Caco-2 (cell line): ENCODE results near the gene ALKBH5. TPM values are rescaled to one million over a fixed set of nuclear protein-coding genes. Genes with fewer than 3 reads are reported as not detected.
"Not testable (repeated sequence)": the region's sequence is repeated elsewhere in the genome, so short reads cannot be mapped to it uniquely, and the experiment has no call there.

ENCODE experiments used
- BruUV-seq: library from RNA; stranded (reverse); fragments of 400-500 nt; replicated peaks from 2 replicates; lab custom pipeline; 2021; lab: Mats Ljungman, UMichigan
- CTCF ChIA-PET: fragments of 300-600 bp; sonication (Branson Sonifier 250); formaldehyde crosslinking; loops from one replicate; lab custom pipeline; 2022; ENCODE audit warnings: antibody characterized with exemption; lab: Charles Lee
- POLR2A ChIA-PET: fragments of 300-600 bp; sonication (Branson Sonifier 250); formaldehyde crosslinking; loops from one replicate; lab custom pipeline; 2022; ENCODE audit warnings: antibody characterized with exemption; lab: Charles Lee
- DNase-seq, 2 experiments: peaks; one replicate each; pipeline versions ENCODE4 v3.0.0 to v3.0.0-alpha.2; 2020 to 2022
- H3K27me3 ChIP-seq: replicated peaks from 2 replicates; pipeline ENCODE4 v1.6.0; 2011; ENCODE audit warnings: low read length; ENCODE audit not compliant: control insufficient read depth, insufficient read depth
- H3K36me3 ChIP-seq: 2 replicates; pipeline ENCODE4 v1.5.1; 2011; ENCODE audit warnings: low read length; ENCODE audit not compliant: control insufficient read depth, insufficient read depth
- H3K4me1 ChIP-seq: fragments of 250-450 bp; sonication (Bioruptor Pico); 2 replicates; pipeline ENCODE4 v1.5.1; 2020; ENCODE audit warnings: mild to moderate bottlenecking
- H3K4me3 ChIP-seq: 2 replicates; pipeline ENCODE4 v1.5.1; 2011; ENCODE audit warnings: low read depth, mild to moderate bottlenecking, control low read depth, low read length
- H3K9me3 ChIP-seq: fragments of 250-450 bp; sonication (Bioruptor Pico); 2 replicates; pipeline ENCODE4 v1.5.1; 2020; ENCODE audit warnings: mild to moderate bottlenecking, moderate library complexity
- H3K27ac Mint-ChIP-seq: one replicate; pipeline ENCODE4 v1.8.0; 2022; ENCODE audit warnings: mixed read lengths; ENCODE audit not compliant: unreplicated experiment
- H3K27me3 Mint-ChIP-seq: one replicate; pipeline ENCODE4 v1.8.0; 2022; ENCODE audit warnings: mixed read lengths; ENCODE audit not compliant: insufficient read depth, unreplicated experiment
- H3K36me3 Mint-ChIP-seq: one replicate; pipeline ENCODE4 v1.8.0; 2022; ENCODE audit warnings: mild to moderate bottlenecking, mixed read lengths; ENCODE audit not compliant: insufficient read depth, unreplicated experiment
- H3K4me1 Mint-ChIP-seq: one replicate; pipeline ENCODE4 v1.8.0; 2022; ENCODE audit warnings: low read depth, mixed read lengths; ENCODE audit not compliant: unreplicated experiment
- H3K4me3 Mint-ChIP-seq: one replicate; pipeline ENCODE4 v1.8.0; 2022; ENCODE audit warnings: mild to moderate bottlenecking, moderate library complexity, mixed read lengths; ENCODE audit not compliant: unreplicated experiment
- H3K9me3 Mint-ChIP-seq: one replicate; pipeline ENCODE4 v1.8.0; 2022; ENCODE audit warnings: mixed read lengths; ENCODE audit not compliant: unreplicated experiment
- intact Hi-C: fragments of 100-400 bp; cut with micrococcal nuclease; formaldehyde crosslinking; loops from one replicate; pipeline ENCODE4 v1.10.0; 2022; ENCODE audit not compliant: unreplicated experiment
- total RNA-seq: library from RNA; stranded (reverse); gene quantifications from 2 replicates; pipeline ENCODE4 v1.2.3, GENCODE V29; 2022
- TF ChIP-seq, protein P1 (sequence below), 2 experiments: fragments of 200-600 bp in 1 of 2; IDR thresholded peaks; 1 replicate in 1 of 2; 2 replicates in 1 of 2; pipeline versions ENCODE4 v1.5.1 to v1.8.0; 2011 to 2022; ENCODE audit warnings: antibody characterized with exemption in 1 of 2, control low read depth in 1 of 2, inconsistent platforms in 1 of 2, low read depth in 1 of 2, low read length in 1 of 2, mild to moderate bottlenecking in 1 of 2, moderate library complexity in 1 of 2; ENCODE audit not compliant: insufficient read depth in 1 of 2, severe bottlenecking in 1 of 2, unreplicated experiment in 1 of 2

The ALKBH5 gene
- total RNA-seq, 1 experiment from 2014 or later = 101 TPM

DNA sequence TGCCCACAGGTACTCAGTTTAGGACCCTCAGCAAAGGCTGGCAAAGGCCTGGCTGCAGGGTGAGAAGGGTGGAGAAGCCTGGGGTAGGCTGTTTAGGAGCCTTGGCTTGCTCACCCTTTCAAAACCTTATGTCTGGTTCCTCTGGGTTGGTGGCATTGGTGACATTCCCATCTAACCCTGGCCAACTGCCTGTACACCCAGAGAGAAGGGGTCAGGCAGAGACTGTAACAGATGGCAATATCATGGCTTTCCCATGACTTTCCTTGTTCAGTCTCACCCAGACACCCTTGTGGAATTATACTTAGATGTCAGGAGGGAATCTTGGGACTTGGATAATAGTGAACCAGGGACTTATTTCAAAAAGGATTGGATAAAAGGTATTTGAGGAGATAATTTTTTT is 23.3 kb downstream of the ALKBH5 start:
- ChIA-PET CTCF (no interaction called here), POLR2A (no interaction called here)
- BruUV-seq = no TSS peak
- H3K4me1 Mint-ChIP-seq = peaks cover 7% of the 10 kb centered on the region
- DNase-seq = no peak
- TF ChIP-seq, protein P1, sequence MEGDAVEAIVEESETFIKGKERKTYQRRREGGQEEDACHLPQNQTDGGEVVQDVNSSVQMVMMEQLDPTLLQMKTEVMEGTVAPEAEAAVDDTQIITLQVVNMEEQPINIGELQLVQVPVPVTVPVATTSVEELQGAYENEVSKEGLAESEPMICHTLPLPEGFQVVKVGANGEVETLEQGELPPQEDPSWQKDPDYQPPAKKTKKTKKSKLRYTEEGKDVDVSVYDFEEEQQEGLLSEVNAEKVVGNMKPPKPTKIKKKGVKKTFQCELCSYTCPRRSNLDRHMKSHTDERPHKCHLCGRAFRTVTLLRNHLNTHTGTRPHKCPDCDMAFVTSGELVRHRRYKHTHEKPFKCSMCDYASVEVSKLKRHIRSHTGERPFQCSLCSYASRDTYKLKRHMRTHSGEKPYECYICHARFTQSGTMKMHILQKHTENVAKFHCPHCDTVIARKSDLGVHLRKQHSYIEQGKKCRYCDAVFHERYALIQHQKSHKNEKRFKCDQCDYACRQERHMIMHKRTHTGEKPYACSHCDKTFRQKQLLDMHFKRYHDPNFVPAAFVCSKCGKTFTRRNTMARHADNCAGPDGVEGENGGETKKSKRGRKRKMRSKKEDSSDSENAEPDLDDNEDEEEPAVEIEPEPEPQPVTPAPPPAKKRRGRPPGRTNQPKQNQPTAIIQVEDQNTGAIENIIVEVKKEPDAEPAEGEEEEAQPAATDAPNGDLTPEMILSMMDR (IDR thresholded peaks at IDR 0.05; ENCODE audit: insufficient read depth in 1 of 2, low read depth in 1 of 2, low read length in 1 of 2, severe bottlenecking in 1 of 2, unreplicated experiment in 1 of 2) = no peak
- Histone ChIP-seq H3K4me1 (peaks cover 19% of the 10 kb centered on the region), H3K27me3 (no peaks in the 10 kb centered on the region), H3K4me3 (no peak overlapping the region), H3K36me3 (peaks cover 5% of the 10 kb centered on the region), H3K9me3 (no peaks in the 10 kb centered on the region)
- H3K27me3 Mint-ChIP-seq = no peaks in the 10 kb centered on the region
- H3K36me3 Mint-ChIP-seq = peaks cover 71% of the 10 kb centered on the region
- no peak overlapping the region for H3K4me3 Mint-ChIP-seq
- intact Hi-C loops = no loop called here
- H3K27ac Mint-ChIP-seq = no peak overlapping the region
- H3K9me3 Mint-ChIP-seq = no peaks in the 10 kb centered on the region

DNA sequence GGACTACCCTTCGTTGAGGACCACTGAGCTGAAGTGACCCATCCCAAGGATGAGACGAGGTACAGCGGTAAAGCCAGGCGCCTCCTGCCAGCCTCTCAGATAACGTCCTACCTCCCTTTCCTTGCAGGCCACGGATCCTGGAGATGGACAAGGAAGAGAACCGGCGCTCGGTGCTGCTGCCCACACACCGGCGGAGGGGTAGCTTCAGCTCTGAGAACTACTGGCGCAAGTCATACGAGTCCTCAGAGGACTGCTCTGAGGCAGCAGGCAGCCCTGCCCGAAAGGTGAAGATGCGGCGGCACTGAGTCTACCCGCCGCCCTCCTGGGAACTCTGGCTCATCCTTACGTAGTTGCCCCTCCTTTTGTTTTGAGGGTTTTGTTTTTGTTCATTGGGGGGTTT is 24.5 kb downstream of the ALKBH5 start:
- Histone ChIP-seq H3K27me3 (no peaks in the 10 kb centered on the region), H3K36me3 (peaks cover 5% of the 10 kb centered on the region), H3K4me1 (peaks cover 9% of the 10 kb centered on the region), H3K4me3 (no peak overlapping the region), H3K9me3 (no peaks in the 10 kb centered on the region)
- TF ChIP-seq, protein P1 (IDR thresholded peaks at IDR 0.05; ENCODE audit: insufficient read depth in 1 of 2, low read depth in 1 of 2, low read length in 1 of 2, severe bottlenecking in 1 of 2, unreplicated experiment in 1 of 2) = no peak
- DNase-seq = no peak
- intact Hi-C loops = no loop called here
- Mint-ChIP-seq H3K9me3 (no peaks in the 10 kb centered on the region), H3K4me3 (no peak overlapping the region), H3K27me3 (no peaks in the 10 kb centered on the region), H3K36me3 (peaks cover 61% of the 10 kb centered on the region), H3K4me1 (peaks cover 7% of the 10 kb centered on the region), H3K27ac (no peak overlapping the region)
- ChIA-PET POLR2A (no interaction called here), CTCF (no interaction called here)
- BruUV-seq = no TSS peak

GRCh38 chr17:18213666-18214270 is 30.1 kb downstream of the ALKBH5 start:
- Histone ChIP-seq H3K27me3 (no peaks in the 10 kb centered on the region), H3K4me3 (no peak overlapping the region), H3K4me1 (no peaks in the 10 kb centered on the region), H3K36me3 (no peaks in the 10 kb centered on the region; the same call in 1 of the 2 replicates), H3K9me3 (no peaks in the 10 kb centered on the region)
- no TSS peak for BruUV-seq
- Mint-ChIP-seq H3K27ac (no peak overlapping the region), H3K4me3 (no peak overlapping the region), H3K27me3 (no peaks in the 10 kb centered on the region), H3K4me1 (no peaks in the 10 kb centered on the region), H3K9me3 (no peaks in the 10 kb centered on the region), H3K36me3 (peaks cover 24% of the 10 kb centered on the region)
- TF ChIP-seq, protein P1 (IDR thresholded peaks at IDR 0.05; ENCODE audit: insufficient read depth in 1 of 2, low read depth in 1 of 2, low read length in 1 of 2, severe bottlenecking in 1 of 2, unreplicated experiment in 1 of 2) = no peak
- intact Hi-C loops = loop anchor here (2.0 kb wide), 1 partner anchor 17 kb away; no protein-coding TSS in a partner anchor
- DNase-seq = no peak
- ChIA-PET POLR2A (no interaction called here), CTCF (interaction anchor here (0.7 kb wide), 1 partner anchor 1366 kb away, joined by 4 read pairs; no protein-coding TSS in a partner anchor)

- CTCF ChIA-PET = interaction anchor here (0.7 to 1.0 kb wide), 2 partner anchors 27 to 100 kb away, joined by 3 to 4 read pairs; no protein-coding TSS in a partner anchor
- H3K4me3 ChIP-seq, H3K36me3 Mint-ChIP-seq, DNase-seq, H3K9me3 Mint-ChIP-seq, H3K9me3 ChIP-seq, H3K27me3 ChIP-seq, H3K4me3 Mint-ChIP-seq, intact Hi-C loops, H3K36me3 ChIP-seq, H3K27ac Mint-ChIP-seq, BruUV-seq, H3K27me3 Mint-ChIP-seq, H3K4me1 Mint-ChIP-seq, H3K4me1 ChIP-seq, POLR2A ChIA-PET: not testable (repeated sequence)
Measured at GRCh38 chr17:18216906-18217305, 33.3 kb downstream of the ALKBH5 start.
